HG03280 (cell line): ENCODE data around the gene LGR4.

ENCODE experiments used
- ATAC-seq: cut with Tn5 transposase; IDR thresholded peaks from one replicate; pipeline ENCODE4 v1.9.1; 2021; ENCODE audit warnings: mild to moderate bottlenecking, moderate library complexity; ENCODE audit not compliant: unreplicated experiment

Gene LGR4

GRCh38 chr11:27386181-27386845 is 86.3 kb downstream of the LGR4 start:
- no peak for ATAC-seq

GRCh38 chr11:27385245-27385644 is 87.3 kb downstream of the LGR4 start:
- ATAC-seq: no peak

- ATAC-seq: no peak
Observed at GRCh38 chr11:27384227-27384626, 88.4 kb downstream of the LGR4 start.

- no peak for ATAC-seq
Observed at GRCh38 chr11:27383645-27384044, 88.9 kb downstream of the LGR4 start.

- no peak for ATAC-seq
Observed at GRCh38 chr11:27381238-27381666, 91.3 kb downstream of the LGR4 start.

- ATAC-seq: no peak
Observed at GRCh38 chr11:27380771-27381170, 91.8 kb downstream of the LGR4 start.

GRCh38 chr11:27379449-27379848 is 93.1 kb downstream of the LGR4 start:
- no peak for ATAC-seq

GRCh38 chr11:27375370-27375769 is 97.2 kb downstream of the LGR4 start:
- no peak for ATAC-seq

GRCh38 chr11:27373856-27374602 is 98.6 kb downstream of the LGR4 start:
- no peak for ATAC-seq

GRCh38 chr11:27373392-27373791 is 99.2 kb downstream of the LGR4 start:
- no peak for ATAC-seq

GRCh38 chr11:27372164-27372563 is 100.4 kb downstream of the LGR4 start:
- no peak for ATAC-seq

- ATAC-seq: no peak
Observed at GRCh38 chr11:27371489-27371888, 101.1 kb downstream of the LGR4 start.

GRCh38 chr11:27370374-27370773 is 102.2 kb downstream of the LGR4 start:
- ATAC-seq: no peak

GRCh38 chr11:27367881-27368280 is 104.7 kb downstream of the LGR4 start:
- ATAC-seq: no peak

GRCh38 chr11:27363576-27364117 is 108.9 kb downstream of the LGR4 start:
- no peak for ATAC-seq

GRCh38 chr11:27362749-27363575 is 109.6 kb downstream of the LGR4 start, which contains the start of gene CCDC34:
Gene CCDC34, minus strand, starts transcription at chr11:27363215. Its CDS starts 21 bp downstream, at chr11:27363194.
- peak; percentile 99 for ATAC-seq

GRCh38 chr11:27361649-27362431 is 110.8 kb downstream of the LGR4 start:
- ATAC-seq: no peak

GRCh38 chr11:27358296-27358695 is 114.3 kb downstream of the LGR4 start:
- no peak for ATAC-seq

- no peak for ATAC-seq
Observed at GRCh38 chr11:27357250-27357649, 115.3 kb downstream of the LGR4 start.

GRCh38 chr11:27356624-27357222 is 115.9 kb downstream of the LGR4 start:
- no peak for ATAC-seq
